Measurements from ENCODE around the gene TMEM81.

Gene TMEM81

GRCh38 chr1:205124726-205125125 lies 40.5 kb upstream of the TMEM81 start:
- H3K4me3 ChIP-seq (ENCODE audit: severe bottlenecking): no peak overlapping the region
- DNase-seq (ENCODE audit: low spot score) (no peak), ATAC-seq (ENCODE audit: low read depth) (no peak)
- peaks cover 8% of the 10 kb centered on the region for H3K4me1 ChIP-seq (ENCODE audit: insufficient read depth, poor library complexity, severe bottlenecking)
- H3K9me3 ChIP-seq (ENCODE audit: severe bottlenecking): no peaks in the 10 kb centered on the region
- H3K27me3 ChIP-seq (ENCODE audit: insufficient read depth, poor library complexity, severe bottlenecking): no peaks in the 10 kb centered on the region
- no peak overlapping the region for H3K27ac ChIP-seq (ENCODE audit: poor library complexity, severe bottlenecking)
- H3K36me3 ChIP-seq (ENCODE audit: low read depth): no peaks in the 10 kb centered on the region; the same call in 1 of the 2 replicates
- no peak for TF ChIP-seq CTCF (IDR thresholded peaks at IDR 0.05; ENCODE audit: poor library complexity, severe bottlenecking)

GRCh38 chr1:205122489-205122882 lies 38.2 kb upstream of the TMEM81 start:
- peak overlapping the region; percentile 77 for H3K4me3 ChIP-seq (ENCODE audit: severe bottlenecking)
- no peaks in the 10 kb centered on the region for H3K27me3 ChIP-seq (ENCODE audit: insufficient read depth, poor library complexity, severe bottlenecking)
- H3K36me3 ChIP-seq (ENCODE audit: low read depth): peaks cover 18% of the 10 kb centered on the region
- no peaks in the 10 kb centered on the region for H3K9me3 ChIP-seq (ENCODE audit: severe bottlenecking)
- H3K27ac ChIP-seq (ENCODE audit: poor library complexity, severe bottlenecking): peak overlapping the region; percentile 48
- TF ChIP-seq CTCF (IDR thresholded peaks at IDR 0.05; ENCODE audit: poor library complexity, severe bottlenecking): peak; percentile 68
- ATAC-seq (ENCODE audit: low read depth) (peak; percentile 10), DNase-seq (ENCODE audit: low spot score) (no peak)
- peaks cover 8% of the 10 kb centered on the region for H3K4me1 ChIP-seq (ENCODE audit: insufficient read depth, poor library complexity, severe bottlenecking)

GRCh38 chr1:205121660-205122488 lies 37.6 kb upstream of the TMEM81 start, which contains the start of gene RBBP5:
Gene RBBP5, minus strand, starts transcription at chr1:205121978. Its CDS starts 105 bp downstream, at chr1:205121873.
- peaks cover 22% of the 10 kb centered on the region for H3K36me3 ChIP-seq (ENCODE audit: low read depth)
- H3K4me1 ChIP-seq (ENCODE audit: insufficient read depth, poor library complexity, severe bottlenecking): peaks cover 8% of the 10 kb centered on the region
- TF ChIP-seq CTCF (IDR thresholded peaks at IDR 0.05; ENCODE audit: poor library complexity, severe bottlenecking): peak; percentile 90
- H3K9me3 ChIP-seq (ENCODE audit: severe bottlenecking): no peaks in the 10 kb centered on the region
- peak within 1 kb of the TSS; percentile 77 for H3K4me3 ChIP-seq (ENCODE audit: severe bottlenecking)
- H3K27ac ChIP-seq (ENCODE audit: poor library complexity, severe bottlenecking): peak within 1 kb of the TSS; percentile 48
- DNase-seq (ENCODE audit: low spot score) (peak; percentile 93), ATAC-seq (ENCODE audit: low read depth) (peak; percentile 99)
- H3K27me3 ChIP-seq (ENCODE audit: insufficient read depth, poor library complexity, severe bottlenecking): no peaks in the 10 kb centered on the region

GRCh38 chr1:205118752-205119151 lies 34.5 kb upstream of the TMEM81 start:
- Histone ChIP-seq H3K36me3 (ENCODE audit: low read depth) (peaks cover 52% of the 10 kb centered on the region), H3K4me3 (ENCODE audit: severe bottlenecking) (no peak overlapping the region), H3K9me3 (ENCODE audit: severe bottlenecking) (no peaks in the 10 kb centered on the region), H3K27me3 (ENCODE audit: insufficient read depth, poor library complexity, severe bottlenecking) (no peaks in the 10 kb centered on the region), H3K27ac (ENCODE audit: poor library complexity, severe bottlenecking) (no peak overlapping the region), H3K4me1 (ENCODE audit: insufficient read depth, poor library complexity, severe bottlenecking) (peaks cover 8% of the 10 kb centered on the region)
- no peak for DNase-seq (ENCODE audit: low spot score)
- no peak for TF ChIP-seq CTCF (IDR thresholded peaks at IDR 0.05; ENCODE audit: poor library complexity, severe bottlenecking)
- no peak for ATAC-seq (ENCODE audit: low read depth)

GRCh38 chr1:205111354-205111753 lies 27.1 kb upstream of the TMEM81 start:
- H3K27ac ChIP-seq (ENCODE audit: poor library complexity, severe bottlenecking): no peak overlapping the region
- H3K27me3 ChIP-seq (ENCODE audit: insufficient read depth, poor library complexity, severe bottlenecking): no peaks in the 10 kb centered on the region
- no peaks in the 10 kb centered on the region for H3K4me1 ChIP-seq (ENCODE audit: insufficient read depth, poor library complexity, severe bottlenecking)
- no peak for TF ChIP-seq CTCF (IDR thresholded peaks at IDR 0.05; ENCODE audit: poor library complexity, severe bottlenecking)
- ATAC-seq (ENCODE audit: low read depth) (no peak), DNase-seq (ENCODE audit: low spot score) (no peak)
- H3K36me3 ChIP-seq (ENCODE audit: low read depth): peaks cover 65% of the 10 kb centered on the region
- H3K9me3 ChIP-seq (ENCODE audit: severe bottlenecking): no peaks in the 10 kb centered on the region
- no peak overlapping the region for H3K4me3 ChIP-seq (ENCODE audit: severe bottlenecking)

Measured in RWPE2 (cell line).